Esophagus squamous epithelium (tissue), 4 donors: ENCODE measurements around the gene PXDC1.

Source experiments
- POLR2A ChIP-seq, 4 donors: fragments of 450-650 bp; IDR thresholded peaks; one replicate each; pipeline ENCODE4 v1.6.1; 2017; ENCODE audit warnings: antibody characterized with exemption in 4 of 4, mild to moderate bottlenecking in 4 of 4, moderate library complexity in 3 of 4
- TF ChIP-seq, protein P1 (sequence below), 6 experiments: fragments of 450-650 bp in 4 of 6; fragments of 200-600 bp in 2 of 6; sonication (generic) in 2 of 6; IDR thresholded peaks; one replicate each; pipeline ENCODE4 v1.5.1; 2016 to 2019; ENCODE audit warnings: antibody characterized with exemption in 6 of 6, mild to moderate bottlenecking in 4 of 6, moderate library complexity in 4 of 6

DNA sequence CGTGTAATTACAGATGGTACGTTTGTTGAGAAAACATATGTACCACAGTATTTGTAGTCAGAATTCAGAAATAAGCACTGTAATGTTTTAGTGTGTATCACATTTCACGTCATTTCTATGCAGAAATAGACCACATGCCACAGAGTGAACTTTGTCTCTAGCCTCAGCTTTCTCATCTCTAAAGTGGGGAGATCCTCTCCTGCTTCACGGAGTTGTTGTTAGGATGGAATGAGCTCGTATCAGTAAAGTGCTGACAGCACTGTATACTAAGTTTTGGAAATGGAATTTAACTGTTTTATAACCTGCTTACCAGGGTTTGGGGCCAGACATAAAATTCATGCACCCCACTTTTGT lies 34.2 kb upstream of the PXDC1 start:
- TF ChIP-seq, protein P1, sequence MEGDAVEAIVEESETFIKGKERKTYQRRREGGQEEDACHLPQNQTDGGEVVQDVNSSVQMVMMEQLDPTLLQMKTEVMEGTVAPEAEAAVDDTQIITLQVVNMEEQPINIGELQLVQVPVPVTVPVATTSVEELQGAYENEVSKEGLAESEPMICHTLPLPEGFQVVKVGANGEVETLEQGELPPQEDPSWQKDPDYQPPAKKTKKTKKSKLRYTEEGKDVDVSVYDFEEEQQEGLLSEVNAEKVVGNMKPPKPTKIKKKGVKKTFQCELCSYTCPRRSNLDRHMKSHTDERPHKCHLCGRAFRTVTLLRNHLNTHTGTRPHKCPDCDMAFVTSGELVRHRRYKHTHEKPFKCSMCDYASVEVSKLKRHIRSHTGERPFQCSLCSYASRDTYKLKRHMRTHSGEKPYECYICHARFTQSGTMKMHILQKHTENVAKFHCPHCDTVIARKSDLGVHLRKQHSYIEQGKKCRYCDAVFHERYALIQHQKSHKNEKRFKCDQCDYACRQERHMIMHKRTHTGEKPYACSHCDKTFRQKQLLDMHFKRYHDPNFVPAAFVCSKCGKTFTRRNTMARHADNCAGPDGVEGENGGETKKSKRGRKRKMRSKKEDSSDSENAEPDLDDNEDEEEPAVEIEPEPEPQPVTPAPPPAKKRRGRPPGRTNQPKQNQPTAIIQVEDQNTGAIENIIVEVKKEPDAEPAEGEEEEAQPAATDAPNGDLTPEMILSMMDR (IDR thresholded peaks at IDR 0.05), result no peak
- TF ChIP-seq POLR2A (IDR thresholded peaks at IDR 0.05), result no peak
